HepG2 (cell line): ENCODE results near the gene ACSL6. TPM values are rescaled to one million over a fixed set of nuclear protein-coding genes. Genes with fewer than 3 reads are reported as not detected.

Source experiments
- PBX2 ChIP-seq: IDR thresholded peaks from 2 replicates; pipeline ENCODE4 v1.6.1; 2016; ENCODE audit warnings: control low read depth
- POGK ChIP-seq: sonication (generic); formaldehyde crosslinking; conservative IDR thresholded peaks from 2 replicates; pipeline ENCODE4 v1.8.0; 2022; ENCODE audit warnings: mild to moderate bottlenecking, moderate library complexity, missing genetic modification reagents
- SP5 ChIP-seq: IDR thresholded peaks from 2 replicates; pipeline ENCODE4 v1.6.1; 2016; ENCODE audit warnings: low read depth, borderline replicate concordance
- TOPORS ChIP-seq: sonication (generic); formaldehyde crosslinking; IDR thresholded peaks from 2 replicates; pipeline ENCODE4 v1.8.0; 2023; ENCODE audit warnings: mild to moderate bottlenecking, missing genetic modification reagents
- ZNF367 ChIP-seq: sonication (generic); formaldehyde crosslinking; IDR thresholded peaks from 2 replicates; pipeline ENCODE4 v1.4.0; 2020; ENCODE audit warnings: missing genetic modification reagents, borderline replicate concordance
- ZNF503 ChIP-seq: sonication (generic); formaldehyde crosslinking; IDR thresholded peaks from 2 replicates; pipeline ENCODE4 v1.4.0; 2020; ENCODE audit warnings: missing genetic modification reagents
- polyA plus RNA-seq, 8 experiments: library from polyadenylated mRNA; depleted of rRNA in 3 of 8; stranded (reverse) in 7 of 8; unstranded in 1 of 8; fragments of >200 nt; fragmentation: Illumina TruSeq in 4 of 8; extraction: Trizol in 4 of 8; gene quantifications; 2 replicates each; pipeline versions ENCODE4 v1.2.1 to v1.2.3, GENCODE V29; 2011 to 2016; ENCODE audit warnings: low read depth in 4 of 8, missing spikeins in 1 of 8, mixed read lengths in 1 of 8; ENCODE audit not compliant: insufficient read depth in 1 of 8
- total RNA-seq, 5 experiments: library from RNA; depleted of rRNA; stranded (reverse); fragments of >200 nt; fragmentation: Illumina TruSeq; extraction: Trizol; gene quantifications; 2 replicates each; pipeline ENCODE4 v1.2.3, GENCODE V29; 2016; ENCODE audit warnings: low read depth in 1 of 5

Gene ACSL6
- total and polyA plus RNA-seq, 2 of the 13 experiments (the other 11 are each of a cell fraction or from before 2014, with no cell fraction given), result 3.7 to 3.8 TPM

GRCh38 chr5:132060501-132061161 is 49.2 kb upstream of the ACSL6 start, which contains the start of gene IL3 (continued):
- TF ChIP-seq POGK (CRISPR knock-in tag) (no peak), ZNF367 (CRISPR knock-in tag) (no peak), ZNF503 (no peak), SP5 (CRISPR knock-in tag) (no peak), TOPORS (CRISPR knock-in tag) (no peak), PBX2 (CRISPR knock-in tag) (no peak)
